Mesenchymal stem cell (in vitro differentiated cells and primary cell): ENCODE measurements around the gene MIEN1.

Source experiments
- DNase-seq: peaks from one replicate; pipeline ENCODE4 v3.0.0-alpha.2; 2013
- H2AFZ ChIP-seq: one replicate; pipeline ENCODE4 v1.6.1; 2013; ENCODE audit warnings: low read depth, mild to moderate bottlenecking, control low read depth, inconsistent platforms, low read length, moderate library complexity
- H2AK5ac ChIP-seq: 2 replicates; pipeline ENCODE4 v1.6.1; 2013; ENCODE audit warnings: low read length, moderate library complexity, mild to moderate bottlenecking, inconsistent platforms; ENCODE audit not compliant: severe bottlenecking
- H2BK120ac ChIP-seq: one replicate; pipeline ENCODE4 v1.6.1; 2013; ENCODE audit warnings: low read depth, mild to moderate bottlenecking, inconsistent platforms, low read length, moderate library complexity
- H2BK12ac ChIP-seq, 2 experiments: one replicate each; pipeline ENCODE4 v1.6.1; 2013; ENCODE audit warnings: inconsistent platforms in 2 of 2, low read length in 2 of 2, mild to moderate bottlenecking in 2 of 2, moderate library complexity in 2 of 2, control low read depth in 1 of 2
- H2BK15ac ChIP-seq: one replicate; pipeline ENCODE4 v1.6.1; 2013; ENCODE audit warnings: mild to moderate bottlenecking, low read depth, inconsistent platforms; ENCODE audit not compliant: poor library complexity, severe bottlenecking
- H2BK5ac ChIP-seq: 2 replicates; pipeline ENCODE4 v1.6.1; 2013; ENCODE audit warnings: low read depth, mild to moderate bottlenecking, low read length, control low read depth, inconsistent platforms; ENCODE audit not compliant: poor library complexity, severe bottlenecking
- H3K14ac ChIP-seq, 2 experiments: one replicate each; pipeline ENCODE4 v1.6.1; 2013; ENCODE audit warnings: inconsistent platforms in 2 of 2, low read length in 2 of 2, control low read depth in 1 of 2, mild to moderate bottlenecking in 1 of 2, moderate library complexity in 1 of 2
- H3K18ac ChIP-seq, 2 experiments: one replicate each; pipeline ENCODE4 v1.6.1; 2013; ENCODE audit warnings: inconsistent platforms in 2 of 2, low read length in 2 of 2, control low read depth in 1 of 2, low read depth in 1 of 2, mild to moderate bottlenecking in 1 of 2
- H3K23ac ChIP-seq, 2 experiments: one replicate each; pipeline ENCODE4 v1.6.1; 2013; ENCODE audit warnings: inconsistent platforms in 2 of 2, low read length in 2 of 2, mild to moderate bottlenecking in 2 of 2, moderate library complexity in 2 of 2, control low read depth in 1 of 2
- H3K27ac ChIP-seq: 2 replicates; pipeline ENCODE4 v1.5.1; 2013; ENCODE audit warnings: mild to moderate bottlenecking, moderate library complexity, low read length, control low read depth, inconsistent platforms; ENCODE audit not compliant: poor library complexity, severe bottlenecking
- H3K27me3 ChIP-seq, 2 experiments: 2 replicates each; pipeline versions ENCODE4 v1.6.1 to v1.7.0; 2013; ENCODE audit warnings: low read length in 2 of 2, mild to moderate bottlenecking in 2 of 2, moderate library complexity in 2 of 2, control low read depth in 1 of 2, inconsistent platforms in 1 of 2; ENCODE audit not compliant: control insufficient read depth in 1 of 2, insufficient read depth in 1 of 2
- H3K36me3 ChIP-seq, 2 experiments: 2 replicates each; pipeline versions ENCODE4 v1.6.1 to v1.7.0; 2013; ENCODE audit warnings: low read length in 2 of 2, control low read depth in 1 of 2, inconsistent platforms in 1 of 2, low read depth in 1 of 2, mild to moderate bottlenecking in 1 of 2; ENCODE audit not compliant: insufficient read depth in 2 of 2, control insufficient read depth in 1 of 2
- H3K4ac ChIP-seq, 2 experiments: one replicate each; pipeline ENCODE4 v1.6.1; 2013; ENCODE audit warnings: inconsistent platforms in 2 of 2, low read length in 2 of 2, mild to moderate bottlenecking in 2 of 2, moderate library complexity in 2 of 2, control low read depth in 1 of 2, low read depth in 1 of 2
- H3K4me1 ChIP-seq: 2 replicates; pipeline ENCODE4 v1.6.1; 2013; ENCODE audit warnings: low read depth, low read length, control low read depth; ENCODE audit not compliant: control insufficient read depth, insufficient read depth
- H3K4me2 ChIP-seq: 2 replicates; pipeline ENCODE4 v1.6.1; 2013; ENCODE audit warnings: low read length, mild to moderate bottlenecking, inconsistent platforms; ENCODE audit not compliant: poor library complexity, severe bottlenecking
- H3K4me3 ChIP-seq, 2 experiments: 2 replicates each; pipeline versions ENCODE4 v1.5.1 to v1.7.0; 2013; ENCODE audit warnings: low read length in 2 of 2, mild to moderate bottlenecking in 2 of 2, control low read depth in 1 of 2, low read depth in 1 of 2; ENCODE audit not compliant: insufficient read depth in 1 of 2
- H3K79me1 ChIP-seq: replicated peaks from 2 replicates; pipeline ENCODE4 v1.6.1; 2013; ENCODE audit warnings: mild to moderate bottlenecking, control low read depth, low read length, inconsistent platforms; ENCODE audit not compliant: poor library complexity, severe bottlenecking
- H3K9ac ChIP-seq: 2 replicates; pipeline ENCODE4 v1.7.0; 2013; ENCODE audit warnings: mild to moderate bottlenecking, low read length, moderate library complexity
- H3K9me3 ChIP-seq: 2 replicates; pipeline ENCODE4 v1.7.0; 2013; ENCODE audit warnings: mild to moderate bottlenecking, low read length; ENCODE audit not compliant: control insufficient read depth
- H4K8ac ChIP-seq: one replicate; pipeline ENCODE4 v1.6.1; 2013; ENCODE audit warnings: inconsistent platforms, mild to moderate bottlenecking, low read length, moderate library complexity
- H4K91ac ChIP-seq: one replicate; pipeline ENCODE4 v1.6.1; 2013; ENCODE audit warnings: mild to moderate bottlenecking, low read length, inconsistent platforms
- WGBS: methylation state at CpG from one replicate; pipeline ENCODE4 v1.1.7; 2013; ENCODE audit warnings: mixed read lengths; 5-methylcytosine and 5-hydroxymethylcytosine counted together

The MIEN1 gene

DNA sequence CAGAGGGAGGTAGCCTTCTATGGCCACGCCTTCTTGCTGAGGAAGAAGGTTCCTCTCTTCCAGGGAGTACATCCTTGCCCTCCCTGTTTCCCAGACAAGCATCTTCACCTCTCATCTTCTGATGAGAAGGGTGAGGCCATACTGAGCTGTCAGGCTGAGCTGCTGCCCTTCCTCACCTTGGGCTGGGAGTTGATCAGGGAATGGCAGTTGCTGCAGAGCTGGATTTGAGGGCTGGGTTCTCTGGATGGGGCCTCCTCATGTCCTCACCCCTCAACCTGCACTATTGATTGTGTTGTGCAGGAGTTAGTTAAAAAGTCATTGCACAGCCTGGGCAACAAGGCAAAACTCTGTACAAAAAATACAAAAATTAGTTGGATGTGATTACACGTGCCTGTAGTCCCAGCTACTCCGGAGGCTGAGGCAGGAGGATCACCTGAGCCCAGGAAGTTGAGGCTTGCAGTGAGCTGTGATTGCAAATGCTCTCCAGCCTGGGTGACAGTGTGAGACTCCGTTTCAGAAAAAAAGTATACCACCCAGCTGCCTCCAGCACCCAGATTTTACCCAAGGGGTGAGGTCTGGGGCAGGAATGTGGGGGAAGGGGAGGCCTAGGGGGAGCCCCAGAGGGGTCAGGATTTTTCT lies 28.4 kb downstream of the MIEN1 start:
- H3K79me1 ChIP-seq = peaks cover 42% of the 10 kb centered on the region
- 89% methylated on average over 3 of the region's 4 CpGs for WGBS
- peak overlapping the region in 1 of 2 experiments; percentile 83 for H3K4me3 ChIP-seq
- H3K18ac ChIP-seq = no peak overlapping the region
- no peak for DNase-seq
- no peak overlapping the region for H4K8ac ChIP-seq
- no peak overlapping the region for H2AFZ ChIP-seq
- H2BK12ac ChIP-seq = no peak overlapping the region
- no peak overlapping the region for H2BK15ac ChIP-seq
- H3K36me3 ChIP-seq = peaks cover 1 to 35% of the 10 kb centered on the region in 2 experiments
- H2BK5ac ChIP-seq = no peak overlapping the region
- no peak overlapping the region for H3K27ac ChIP-seq
- no peak overlapping the region for H2BK120ac ChIP-seq
- no peaks in the 10 kb centered on the region for H3K27me3 ChIP-seq
- peak overlapping the region; percentile 91 for H3K4me2 ChIP-seq
- no peak overlapping the region for H3K23ac ChIP-seq
- no peak overlapping the region for H3K9ac ChIP-seq
- H2AK5ac ChIP-seq = no peak overlapping the region
- no peak overlapping the region for H3K4ac ChIP-seq
- peak overlapping the region in 1 of 2 experiments; percentile 18 for H3K14ac ChIP-seq
- H3K4me1 ChIP-seq = peaks cover 36% of the 10 kb centered on the region
- no peaks in the 10 kb centered on the region for H3K9me3 ChIP-seq
- no peak overlapping the region for H4K91ac ChIP-seq

DNA sequence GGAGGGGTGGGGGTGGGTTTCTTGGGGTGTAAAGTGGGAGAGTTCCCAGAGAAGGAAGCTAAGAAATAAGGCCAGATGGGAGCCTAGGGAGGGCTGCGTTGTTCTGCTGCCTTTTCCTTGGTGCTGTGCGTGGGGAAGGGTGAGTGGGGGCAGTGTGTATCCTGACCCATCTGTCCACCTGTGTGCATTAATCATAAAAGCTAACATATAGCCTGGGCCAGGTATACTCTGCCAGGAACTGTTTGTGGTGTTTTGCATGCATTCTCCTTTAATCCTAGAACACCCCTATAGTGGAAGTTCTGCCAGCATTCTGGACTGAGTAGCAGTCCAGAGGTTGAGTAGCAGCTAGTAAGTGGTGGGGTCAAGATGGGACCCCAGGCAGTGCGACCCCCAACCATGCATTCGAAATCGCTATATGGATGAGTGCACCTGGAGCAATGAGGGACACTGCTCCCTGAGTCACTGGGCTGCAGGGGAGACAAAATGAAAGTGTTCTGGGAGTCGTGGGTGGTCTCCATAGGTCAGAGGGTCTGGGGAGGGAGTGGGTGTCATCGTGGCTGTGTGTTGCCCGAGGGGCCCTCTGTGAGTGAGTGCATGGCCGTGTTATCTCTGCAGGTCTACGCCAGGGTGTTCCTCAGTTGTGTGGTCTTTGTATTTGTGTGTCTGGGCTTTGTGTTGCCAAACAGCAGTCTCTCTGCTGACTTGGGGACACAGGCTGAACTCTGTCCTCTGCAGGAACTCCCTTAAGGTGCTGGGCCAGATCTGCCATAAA lies 29.1 kb downstream of the MIEN1 start:
- Histone ChIP-seq H2BK5ac (no peak overlapping the region), H2AFZ (no peak overlapping the region), H3K23ac (no peak overlapping the region), H3K4me2 (peak overlapping the region; percentile 91), H2BK15ac (no peak overlapping the region), H3K27me3 (no peaks in the 10 kb centered on the region), H4K91ac (no peak overlapping the region), H3K9ac (peak overlapping the region; percentile 88), H3K36me3 (peaks cover 0 to 28% of the 10 kb centered on the region in 2 experiments), H3K18ac (peak overlapping the region in 1 of 2 experiments; percentile 37), H3K4me3 (peak overlapping the region; percentile 83 to 92), H3K79me1 (peaks cover 35% of the 10 kb centered on the region), H3K4me1 (peaks cover 36% of the 10 kb centered on the region), H4K8ac (no peak overlapping the region), H2AK5ac (peak overlapping the region; percentile 55), H2BK12ac (peak overlapping the region in 1 of 2 experiments; percentile 66), H3K27ac (no peak overlapping the region), H2BK120ac (no peak overlapping the region), H3K14ac (peak overlapping the region in 1 of 2 experiments; percentile 23), H3K4ac (no peak overlapping the region), H3K9me3 (no peaks in the 10 kb centered on the region)
- 53% methylated on average over 8 of the region's 10 CpGs for WGBS
- DNase-seq = no peak

DNA sequence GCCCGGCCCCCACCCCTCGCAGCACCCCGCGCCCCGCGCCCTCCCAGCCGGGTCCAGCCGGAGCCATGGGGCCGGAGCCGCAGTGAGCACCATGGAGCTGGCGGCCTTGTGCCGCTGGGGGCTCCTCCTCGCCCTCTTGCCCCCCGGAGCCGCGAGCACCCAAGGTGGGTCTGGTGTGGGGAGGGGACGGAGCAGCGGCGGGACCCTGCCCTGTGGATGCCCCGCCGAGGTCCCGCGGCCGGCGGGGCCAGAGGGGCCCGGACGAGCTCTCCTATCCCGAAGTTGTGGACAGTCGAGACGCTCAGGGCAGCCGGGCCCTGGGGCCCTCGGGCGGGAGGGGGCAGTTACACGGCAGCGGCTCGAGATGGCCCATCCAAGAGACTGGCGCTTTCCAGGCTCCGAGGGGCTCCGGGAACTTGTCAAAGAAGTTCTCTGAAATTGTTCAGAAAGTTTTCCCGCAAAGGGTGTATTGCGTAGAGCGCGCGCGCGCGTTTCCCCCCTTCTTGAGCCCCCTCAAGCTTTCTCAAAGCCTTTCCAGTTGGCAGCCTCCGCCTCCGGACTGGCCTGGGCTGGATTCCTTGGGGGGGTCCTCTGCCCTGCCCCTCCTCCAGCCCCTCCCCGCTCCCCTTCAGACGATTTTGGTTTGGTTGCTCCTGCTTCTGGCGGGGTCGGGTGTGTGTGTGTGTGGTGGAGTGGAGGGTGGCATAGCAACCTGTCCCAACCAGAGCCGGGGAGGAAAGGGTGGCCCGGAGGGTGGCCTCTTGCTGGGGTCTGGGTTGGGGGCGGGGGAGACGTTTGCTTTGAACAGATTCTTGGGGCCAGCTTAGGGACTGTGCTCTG lies 30.0 kb downstream of the MIEN1 start:
- Histone ChIP-seq H3K9ac (peak overlapping the region; percentile 88), H3K9me3 (no peaks in the 10 kb centered on the region), H3K23ac (no peak overlapping the region), H2BK5ac (peak overlapping the region; percentile 70), H3K27ac (no peak overlapping the region), H2AFZ (peak overlapping the region; percentile 73), H3K18ac (peak overlapping the region; percentile 72 to 79), H3K4me1 (peaks cover 36% of the 10 kb centered on the region), H3K4me2 (peak overlapping the region; percentile 91), H4K8ac (peak overlapping the region; percentile 66), H3K14ac (peak overlapping the region in 1 of 2 experiments; percentile 97), H4K91ac (peak overlapping the region; percentile 96), H3K36me3 (peaks cover 0 to 22% of the 10 kb centered on the region in 2 experiments), H2BK12ac (peak overlapping the region in 1 of 2 experiments; percentile 37), H3K4ac (peak overlapping the region in 1 of 2 experiments; percentile 83), H3K4me3 (peak overlapping the region; percentile 83 to 92), H2BK15ac (peak overlapping the region; percentile 57), H2AK5ac (no peak overlapping the region), H3K27me3 (no peaks in the 10 kb centered on the region), H2BK120ac (peak overlapping the region; percentile 50), H3K79me1 (peaks cover 29% of the 10 kb centered on the region)
- DNase-seq = peak; percentile 48
- WGBS = under 1% methylated on average over 42 of the region's 57 CpGs
